ENCODE data around the gene LRP5. TPM values are rescaled to one million over a fixed set of nuclear protein-coding genes. Genes with fewer than 3 reads are reported as not detected.
A peak's percentile ranks its signal among the peaks of the same experiment; 100 is the strongest.

The LRP5 gene
- total RNA-seq, 2 experiments from 2014 or later, result 2.0 to 2.9 TPM

DNA sequence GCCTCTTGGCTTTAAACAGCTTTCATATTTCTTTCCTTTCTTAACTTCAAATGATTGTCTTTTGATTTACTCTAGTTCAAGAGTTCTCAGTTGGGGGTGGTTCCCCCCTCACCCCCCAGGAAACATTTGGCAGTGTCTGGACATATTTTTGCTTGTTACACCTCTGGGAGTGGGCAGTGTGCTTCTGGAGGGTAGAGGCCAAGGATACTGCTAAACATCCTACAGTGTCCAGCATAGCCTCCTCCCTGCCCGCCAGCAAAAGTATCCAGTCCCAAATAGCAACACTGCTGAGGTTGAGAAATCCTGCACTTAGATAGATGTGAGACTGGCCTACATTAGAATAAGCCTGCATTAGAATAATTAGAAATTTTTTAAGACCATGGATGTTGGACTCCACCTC, 151.3 kb downstream of the LRP5 start:
- H3K9me3 ChIP-seq (ENCODE audit: control insufficient read depth in 1 of 2, insufficient read depth in 1 of 2, low read length in 2 of 2), result no peaks in the 10 kb centered on the region
- Mint-ChIP-seq H3K36me3 (ENCODE audit: low read depth) (peaks cover 31% of the 10 kb centered on the region), H3K27me3 (peaks cover 8% of the 10 kb centered on the region), H3K9me3 (no peaks in the 10 kb centered on the region), H3K4me3 (peak overlapping the region; percentile 75), H3K4me1 (ENCODE audit: low read depth) (peaks cover 68% of the 10 kb centered on the region), H3K27ac (peak overlapping the region; percentile 100)
- DNase-seq, result no peak
- no peaks in the 10 kb centered on the region for H3K27me3 ChIP-seq (ENCODE audit: control insufficient read depth in 1 of 2, insufficient read depth in 2 of 2, low read length in 2 of 2)
- no peak overlapping the region for H3K27ac ChIP-seq (ENCODE audit: low read depth in 1 of 2, low read length in 2 of 2)
- no peak overlapping the region for H3K4me3 ChIP-seq (ENCODE audit: low read length)
- ATAC-seq (ENCODE audit: poor library complexity), result no peak
- TF ChIP-seq, protein P1, sequence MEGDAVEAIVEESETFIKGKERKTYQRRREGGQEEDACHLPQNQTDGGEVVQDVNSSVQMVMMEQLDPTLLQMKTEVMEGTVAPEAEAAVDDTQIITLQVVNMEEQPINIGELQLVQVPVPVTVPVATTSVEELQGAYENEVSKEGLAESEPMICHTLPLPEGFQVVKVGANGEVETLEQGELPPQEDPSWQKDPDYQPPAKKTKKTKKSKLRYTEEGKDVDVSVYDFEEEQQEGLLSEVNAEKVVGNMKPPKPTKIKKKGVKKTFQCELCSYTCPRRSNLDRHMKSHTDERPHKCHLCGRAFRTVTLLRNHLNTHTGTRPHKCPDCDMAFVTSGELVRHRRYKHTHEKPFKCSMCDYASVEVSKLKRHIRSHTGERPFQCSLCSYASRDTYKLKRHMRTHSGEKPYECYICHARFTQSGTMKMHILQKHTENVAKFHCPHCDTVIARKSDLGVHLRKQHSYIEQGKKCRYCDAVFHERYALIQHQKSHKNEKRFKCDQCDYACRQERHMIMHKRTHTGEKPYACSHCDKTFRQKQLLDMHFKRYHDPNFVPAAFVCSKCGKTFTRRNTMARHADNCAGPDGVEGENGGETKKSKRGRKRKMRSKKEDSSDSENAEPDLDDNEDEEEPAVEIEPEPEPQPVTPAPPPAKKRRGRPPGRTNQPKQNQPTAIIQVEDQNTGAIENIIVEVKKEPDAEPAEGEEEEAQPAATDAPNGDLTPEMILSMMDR (IDR thresholded peaks at IDR 0.05), result no peak
- POLR2A ChIA-PET, result no interaction called here
- CTCF ChIA-PET, result interaction anchor here (0.6 to 1.1 kb wide), 2 partner anchors 86 to 90 kb away, joined by 3 read pairs; no protein-coding TSS in a partner anchor
- peaks cover 68% of the 10 kb centered on the region for H3K4me1 ChIP-seq (ENCODE audit: insufficient read depth, low read length)
- no peaks in the 10 kb centered on the region for H3K36me3 ChIP-seq (ENCODE audit: insufficient read depth, low read length)
- intact Hi-C loops (cut with DNase I, micrococcal nuclease), result loop anchor here (5.0 to 10.0 kb wide), 7 partner anchors 39 to 441 kb away; partner anchors contain the start of genes C11orf24 (in 1 of the 2), CPT1A (in 1 of the 2), IGHMBP2 (in 1 of the 2) and KMT5B (in 1 of the 2)

DNA sequence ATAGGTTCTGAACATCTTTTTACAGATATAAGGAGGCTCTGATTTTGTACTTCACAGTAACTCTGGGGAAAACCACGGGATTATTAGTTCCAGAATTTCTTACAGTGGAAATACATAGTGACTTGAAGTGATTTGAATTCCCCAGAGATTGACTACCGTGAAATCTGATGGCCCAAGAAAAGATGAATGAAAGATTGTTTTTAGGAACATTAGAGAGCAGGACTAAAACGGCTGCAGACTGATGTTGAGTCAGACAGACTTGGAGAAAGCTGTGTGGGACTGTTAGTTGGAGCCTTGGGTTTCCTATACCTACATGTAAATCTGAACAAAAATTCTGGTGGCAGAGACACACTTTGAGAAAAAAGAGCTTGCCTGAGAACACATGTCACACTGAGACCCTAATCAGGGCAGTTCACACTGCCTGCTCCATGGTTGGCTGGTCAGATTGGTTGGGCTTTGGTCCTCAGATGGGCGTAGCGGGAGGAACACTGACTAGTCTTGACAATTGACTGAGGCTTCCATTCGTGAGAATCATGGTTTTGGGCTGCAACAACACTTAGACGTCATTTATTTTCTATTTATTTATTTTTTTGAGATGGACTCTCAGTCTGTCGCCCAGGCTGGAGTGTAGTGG, 154.9 kb downstream of the LRP5 start:
- TF ChIP-seq, protein P1 (IDR thresholded peaks at IDR 0.05), result no peak
- H3K4me1 ChIP-seq (ENCODE audit: insufficient read depth, low read length), result peaks cover 86% of the 10 kb centered on the region
- H3K4me3 ChIP-seq (ENCODE audit: low read length), result no peak overlapping the region
- no peaks in the 10 kb centered on the region for H3K9me3 ChIP-seq (ENCODE audit: control insufficient read depth in 1 of 2, insufficient read depth in 1 of 2, low read length in 2 of 2)
- H3K27me3 Mint-ChIP-seq, result no peaks in the 10 kb centered on the region
- CTCF ChIA-PET, result no interaction called here
- ATAC-seq (ENCODE audit: poor library complexity) (no peak), DNase-seq (no peak)
- peaks cover 35% of the 10 kb centered on the region for H3K36me3 Mint-ChIP-seq (ENCODE audit: low read depth)
- intact Hi-C loops (cut with DNase I, micrococcal nuclease), result loop anchor here in 1 of 2 experiments (10.0 kb wide), 2 partner anchors 377 to 437 kb away; partner anchors contain the start of genes CPT1A, IGHMBP2 and MRPL21
- no peak overlapping the region for H3K27ac ChIP-seq (ENCODE audit: low read depth in 1 of 2, low read length in 2 of 2)
- no peaks in the 10 kb centered on the region for H3K9me3 Mint-ChIP-seq
- H3K36me3 ChIP-seq (ENCODE audit: insufficient read depth, low read length), result no peaks in the 10 kb centered on the region
- peak overlapping the region; percentile 6 for H3K27ac Mint-ChIP-seq
- H3K4me1 Mint-ChIP-seq (ENCODE audit: low read depth), result peaks cover 90% of the 10 kb centered on the region
- POLR2A ChIA-PET, result interaction anchor here (0.6 to 1.0 kb wide), 2 partner anchors 21 to 25 kb away, joined by 3 read pairs; no protein-coding TSS in a partner anchor
- no peaks in the 10 kb centered on the region for H3K27me3 ChIP-seq (ENCODE audit: control insufficient read depth in 1 of 2, insufficient read depth in 2 of 2, low read length in 2 of 2)
- H3K4me3 Mint-ChIP-seq, result peak overlapping the region; percentile 25

DNA sequence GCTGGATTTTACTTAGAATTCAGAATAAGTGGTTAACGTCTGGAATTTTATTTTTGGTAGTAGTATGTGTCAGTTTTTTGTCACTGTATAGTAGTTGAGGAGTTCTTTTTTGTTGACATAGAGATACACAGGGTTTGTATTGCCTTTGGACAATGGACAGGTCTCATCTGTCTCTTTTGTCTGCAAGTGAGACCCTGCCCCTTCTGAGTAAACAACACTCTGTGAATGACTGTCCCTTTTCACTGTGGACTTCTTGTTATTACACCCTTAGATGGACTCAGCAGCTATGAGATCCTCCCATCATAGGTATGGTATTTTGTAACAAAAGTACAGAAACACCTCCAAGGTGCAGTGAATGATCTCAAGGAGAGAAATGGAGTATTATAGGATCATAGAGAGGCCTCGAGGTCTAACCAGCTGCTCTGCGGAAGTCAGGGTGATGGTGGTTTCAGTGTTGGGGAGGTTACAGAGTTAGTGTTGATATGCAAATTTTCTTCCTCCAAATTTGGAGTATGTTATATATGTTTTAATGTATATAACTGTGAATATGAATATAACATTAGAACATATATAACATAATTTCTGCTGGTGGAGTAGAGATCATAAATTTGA, 155.9 kb downstream of the LRP5 start:
- peak; percentile 51 for ATAC-seq (ENCODE audit: poor library complexity)
- ChIA-PET POLR2A (interaction anchor here (1.0 kb wide), 1 partner anchor 24 kb away, joined by 3 read pairs; no protein-coding TSS in a partner anchor), CTCF (no interaction called here)
- Histone ChIP-seq H3K9me3 (ENCODE audit: control insufficient read depth in 1 of 2, insufficient read depth in 1 of 2, low read length in 2 of 2) (no peaks in the 10 kb centered on the region), H3K27me3 (ENCODE audit: control insufficient read depth in 1 of 2, insufficient read depth in 2 of 2, low read length in 2 of 2) (no peaks in the 10 kb centered on the region), H3K4me3 (ENCODE audit: low read length) (no peak overlapping the region), H3K36me3 (ENCODE audit: insufficient read depth, low read length) (no peaks in the 10 kb centered on the region), H3K4me1 (ENCODE audit: insufficient read depth, low read length) (peaks cover 84% of the 10 kb centered on the region), H3K27ac (ENCODE audit: low read depth in 1 of 2, low read length in 2 of 2) (peak overlapping the region in 1 of 2 donors; percentile 23)
- intact Hi-C loops (cut with DNase I, micrococcal nuclease), result loop anchor here in 1 of 2 experiments (10.0 kb wide), 2 partner anchors 376 to 436 kb away; partner anchors contain the start of genes CPT1A, IGHMBP2 and MRPL21
- H3K27ac Mint-ChIP-seq, result peak overlapping the region; percentile 75
- DNase-seq, result peak in 3 of 14 experiments; percentile 21 to 36 (median 35)
- H3K36me3 Mint-ChIP-seq (ENCODE audit: low read depth), result peaks cover 36% of the 10 kb centered on the region
- H3K9me3 Mint-ChIP-seq, result no peaks in the 10 kb centered on the region
- TF ChIP-seq, protein P1 (IDR thresholded peaks at IDR 0.05), result no peak
- no peaks in the 10 kb centered on the region for H3K27me3 Mint-ChIP-seq
- peak overlapping the region; percentile 11 for H3K4me3 Mint-ChIP-seq
- H3K4me1 Mint-ChIP-seq (ENCODE audit: low read depth), result peaks cover 92% of the 10 kb centered on the region
